PC-3 (cell line): Measurements from ENCODE around the gene SESN1. TPM values are rescaled to one million over a fixed set of nuclear protein-coding genes. Genes with fewer than 3 reads are reported as not detected.

Experiments used
- ATAC-seq: fragments of 200-7000 bp; cut with Tn5 transposase; 2 replicates; pipeline ENCODE4 v1.9.1; 2020; ENCODE audit warnings: mild to moderate bottlenecking, moderate library complexity
- BruUV-seq: library from RNA; stranded (reverse); fragments of 400-500 nt; replicated peaks from 2 replicates; lab custom pipeline; 2021; lab: Mats Ljungman, UMichigan
- CTCF ChIA-PET: fragments of 300-600 bp; sonication (Branson Sonifier 250); formaldehyde crosslinking; loops from one replicate; lab custom pipeline; 2022; ENCODE audit warnings: antibody characterized with exemption; lab: Charles Lee
- POLR2A ChIA-PET: fragments of 300-600 bp; sonication (Branson Sonifier 250); formaldehyde crosslinking; loops from one replicate; lab custom pipeline; 2022; ENCODE audit warnings: antibody characterized with exemption; ENCODE audit not compliant: unreplicated experiment; lab: Charles Lee
- DNase-seq: peaks from one replicate; pipeline ENCODE4 v3.0.0-alpha.2; 2015
- H2AFZ ChIP-seq: fragments of 300-600 bp; sonication (generic); 2 replicates; pipeline ENCODE4 v1.6.0; 2016; ENCODE audit warnings: antibody characterized with exemption, low read length
- H3F3A ChIP-seq: fragments of 300-600 bp; sonication (generic); one replicate; pipeline ENCODE4 v1.6.0; 2017; ENCODE audit warnings: antibody characterized with exemption, low read length, control low read depth, mild to moderate bottlenecking; ENCODE audit not compliant: unreplicated experiment
- H3K27ac ChIP-seq: fragments of 300-600 bp; sonication (generic); 2 replicates; pipeline ENCODE4 v1.5.1; 2016; ENCODE audit warnings: mild to moderate bottlenecking, low read length
- H3K27me3 ChIP-seq: fragments of 300-600 bp; sonication (generic); 2 replicates; pipeline ENCODE4 v1.6.1; 2016; ENCODE audit warnings: low read length, mixed read lengths
- H3K36me3 ChIP-seq: fragments of 300-600 bp; sonication (generic); 2 replicates; pipeline ENCODE4 v1.6.1; 2016; ENCODE audit warnings: low read depth, mixed run types, low read length, mixed read lengths
- H3K4me1 ChIP-seq: fragments of 300-600 bp; sonication (generic); 2 replicates; pipeline ENCODE4 v1.5.1; 2016; ENCODE audit warnings: low read length; ENCODE audit not compliant: insufficient read depth
- H3K4me2 ChIP-seq: fragments of 300-600 bp; sonication (generic); 2 replicates; pipeline ENCODE4 v1.6.0; 2016; ENCODE audit warnings: low read length
- H3K4me3 ChIP-seq: fragments of 300-600 bp; sonication (generic); 2 replicates; pipeline ENCODE4 v1.5.1; 2016; ENCODE audit warnings: mild to moderate bottlenecking, low read length, mixed read lengths
- H3K79me2 ChIP-seq: fragments of 300-600 bp; sonication (generic); 2 replicates; pipeline ENCODE4 v1.6.1; 2017; ENCODE audit warnings: low read length, mixed read lengths
- H3K9ac ChIP-seq: fragments of 300-600 bp; sonication (generic); 2 replicates; pipeline ENCODE4 v1.6.0; 2016; ENCODE audit warnings: mild to moderate bottlenecking, low read length
- H3K9me2 ChIP-seq: fragments of 300-600 bp; sonication (generic); replicated peaks from 2 replicates; pipeline ENCODE4 v1.6.1; 2016; ENCODE audit warnings: mixed run types, low read length, mixed read lengths
- H3K9me3 ChIP-seq: fragments of 300-600 bp; sonication (generic); 2 replicates; pipeline ENCODE4 v1.6.1; 2016; ENCODE audit warnings: low read length, mixed read lengths
- H4K20me1 ChIP-seq: fragments of 300-600 bp; sonication (generic); 2 replicates; pipeline ENCODE4 v1.6.1; 2016; ENCODE audit warnings: low read length, mixed read lengths
- CTCF ChIP-seq: fragments of 300-600 bp; sonication (generic); conservative IDR thresholded peaks from 2 replicates; pipeline ENCODE4 v1.5.1; 2017; ENCODE audit warnings: antibody characterized with exemption, low read depth, mild to moderate bottlenecking, low read length
- EZH2 ChIP-seq: fragments of 300-600 bp; sonication (generic); IDR thresholded peaks from one replicate; pipeline ENCODE4 v1.6.1; 2017; ENCODE audit warnings: antibody characterized with exemption, mild to moderate bottlenecking, low read length; ENCODE audit not compliant: unreplicated experiment
- EZH2phosphoT487 ChIP-seq: fragments of 300-600 bp; sonication (generic); IDR thresholded peaks from 2 replicates; pipeline ENCODE4 v1.6.1; 2018; ENCODE audit warnings: mild to moderate bottlenecking, antibody characterized with exemption, low read length, borderline replicate concordance
- intact Hi-C: fragments of 100-400 bp; cut with micrococcal nuclease; formaldehyde crosslinking; loops from 2 replicates; pipeline ENCODE4 v1.9.0; 2023
- total RNA-seq: library from RNA; depleted of rRNA; stranded (reverse); fragments of >200 nt; gene quantifications from 2 replicates; pipeline ENCODE4 v1.2.3, GENCODE V29; 2014

Gene SESN1
- total RNA-seq, 1 experiment from 2014 or later, result 3.4 TPM

GRCh38 chr6:109091314-109092024 is 3.2 kb downstream of the SESN1 start:
- intact Hi-C loops, result no loop called here
- DNase-seq (no peak), ATAC-seq (no peak)
- Histone ChIP-seq H3K36me3 (no peaks in the 10 kb centered on the region), H3K4me3 (peak overlapping the region; percentile 91), H3K27ac (no peak overlapping the region), H4K20me1 (no peaks in the 10 kb centered on the region), H3K27me3 (no peaks in the 10 kb centered on the region), H3K9me3 (no peaks in the 10 kb centered on the region), H3K4me1 (peaks cover 10% of the 10 kb centered on the region; the same call in 1 of the 2 replicates), H3F3A (no peaks in the 10 kb centered on the region), H3K9ac (no peak overlapping the region), H3K79me2 (peaks cover 39% of the 10 kb centered on the region), H2AFZ (no peak overlapping the region), H3K9me2 (no peaks in the 10 kb centered on the region), H3K4me2 (peak overlapping the region; percentile 91)
- TF ChIP-seq EZH2phosphoT487 (no peak), CTCF (no peak), EZH2 (no peak)
- BruUV-seq, result no TSS peak
- CTCF ChIA-PET, result no interaction called here
- POLR2A ChIA-PET, result no interaction called here

DNA sequence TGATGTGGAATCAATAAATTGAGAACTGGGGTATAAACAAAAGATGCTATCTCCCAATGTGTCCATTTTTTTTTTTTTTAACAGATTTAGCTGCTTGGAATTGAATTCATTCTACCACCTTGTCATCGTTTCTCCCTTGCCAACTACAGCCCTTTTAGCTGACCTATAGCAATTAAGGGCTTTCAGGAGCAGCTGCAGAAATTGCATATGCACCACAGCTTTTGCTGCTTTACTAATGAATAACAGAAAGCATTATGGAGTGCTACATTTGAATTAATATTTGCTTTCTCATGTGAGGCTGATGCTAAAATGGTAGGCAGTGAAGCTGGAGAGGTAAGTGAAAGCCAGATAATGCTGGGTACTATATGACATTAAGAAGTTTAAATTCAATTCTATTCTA is 5.7 kb downstream of the SESN1 start:
- intact Hi-C loops, result no loop called here
- peaks cover 30% of the 10 kb centered on the region for H3K79me2 ChIP-seq

More for the DNA sequence above, 5.7 kb downstream of the SESN1 start:
- H4K20me1 ChIP-seq, result no peaks in the 10 kb centered on the region
- no peaks in the 10 kb centered on the region for H3K27me3 ChIP-seq
- ATAC-seq (no peak), DNase-seq (no peak)
- H3F3A ChIP-seq, result no peaks in the 10 kb centered on the region
- POLR2A ChIA-PET, result no interaction called here
- no peaks in the 10 kb centered on the region for H3K36me3 ChIP-seq
- TF ChIP-seq EZH2phosphoT487 (no peak), EZH2 (no peak), CTCF (no peak)
- no peak overlapping the region for H3K9ac ChIP-seq
- no peak overlapping the region for H3K27ac ChIP-seq
- no peaks in the 10 kb centered on the region for H3K9me2 ChIP-seq
- H2AFZ ChIP-seq, result no peak overlapping the region
- BruUV-seq, result no TSS peak
- H3K4me3 ChIP-seq, result no peak overlapping the region
- H3K9me3 ChIP-seq, result no peaks in the 10 kb centered on the region
- H3K4me2 ChIP-seq, result no peak overlapping the region
- CTCF ChIA-PET, result no interaction called here
- H3K4me1 ChIP-seq, result peaks cover 8% of the 10 kb centered on the region; the same call in 1 of the 2 replicates
